ENCODE data around the gene C1QTNF6. TPM values are rescaled to one million over a fixed set of nuclear protein-coding genes. Genes with fewer than 3 reads are reported as not detected.

The C1QTNF6 gene
- total and polyA plus RNA-seq, 2 of the 8 experiments (the other 6 are each of a cell fraction or from before 2014, with no cell fraction given) = 3.1 to 6.5 TPM

DNA sequence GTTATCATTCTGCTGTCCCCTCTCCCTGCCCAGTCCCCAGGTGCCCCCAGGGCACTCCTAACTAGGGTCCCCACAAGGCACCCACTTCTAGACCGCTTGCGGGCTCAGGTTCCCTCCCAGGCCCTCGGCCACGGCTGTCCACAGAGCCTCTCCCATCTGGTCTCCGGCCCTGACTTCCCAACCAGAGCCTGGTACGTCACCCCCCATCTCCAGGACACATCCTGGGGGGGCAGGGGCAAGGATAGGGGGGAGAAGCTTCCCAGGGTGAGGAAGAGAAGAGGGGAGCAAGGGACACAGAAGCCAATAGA is 23.8 kb upstream of the C1QTNF6 start (continued):
- TF ChIP-seq CHD7 (IDR thresholded peaks at IDR 0.05; ENCODE audit: insufficient replicate concordance, low read length) (no peak), POLR2AphosphoS5 (IDR thresholded peaks at IDR 0.05; ENCODE audit: low read depth, low read length) (no peak), E2F6 (IDR thresholded peaks at IDR 0.05) (no peak), ASH2L (IDR thresholded peaks at IDR 0.05; ENCODE audit: low read length) (no peak), MAX (IDR thresholded peaks at IDR 0.05) (no peak), SUZ12 (IDR thresholded peaks at IDR 0.05; ENCODE audit: low read length) (no peak)

Measured in H1 (cell line).